WTC11 (cell line): ENCODE results near the gene ORM1.
"Not testable (repeated sequence)": the region's sequence is repeated elsewhere in the genome, so short reads cannot be mapped to it uniquely, and the experiment has no call there.

Source experiments
- ATF3 ChIP-seq: sonication (generic); formaldehyde crosslinking; conservative IDR thresholded peaks from 2 replicates; pipeline ENCODE4 v1.8.1; 2022; ENCODE audit warnings: mild to moderate bottlenecking, missing genetic modification reagents
- CREM ChIP-seq: sonication (generic); formaldehyde crosslinking; IDR thresholded peaks from 2 replicates; pipeline ENCODE4 v1.8.1; 2022; ENCODE audit warnings: mild to moderate bottlenecking, missing genetic modification reagents, moderate library complexity
- CTCF ChIP-seq: fragments of 200-600 bp; IDR thresholded peaks from 2 replicates; pipeline ENCODE4 v1.8.0; 2022; ENCODE audit warnings: antibody characterized with exemption
- HMGXB4 ChIP-seq: sonication (generic); formaldehyde crosslinking; IDR thresholded peaks from 2 replicates; pipeline ENCODE4 v1.8.1; 2023; ENCODE audit warnings: mild to moderate bottlenecking, moderate library complexity, missing genetic modification reagents
- JAZF1 ChIP-seq: fragments of 250-450 bp; sonication (Bioruptor Pico); IDR thresholded peaks from 2 replicates; pipeline ENCODE4 v1.9.0; 2021; ENCODE audit warnings: moderate library complexity, mild to moderate bottlenecking, inconsistent platforms
- JUN ChIP-seq: sonication (generic); formaldehyde crosslinking; IDR thresholded peaks from 2 replicates; pipeline ENCODE4 v1.8.0; 2023; ENCODE audit warnings: mild to moderate bottlenecking, missing genetic modification reagents
- MXD4 ChIP-seq: fragments of 250-450 bp; sonication (Bioruptor Pico); IDR thresholded peaks from 2 replicates; pipeline ENCODE4 v1.8.0; 2021; ENCODE audit warnings: mild to moderate bottlenecking, moderate library complexity, borderline replicate concordance
- NR2C2 ChIP-seq: sonication (generic); formaldehyde crosslinking; IDR thresholded peaks from 2 replicates; pipeline ENCODE4 v1.8.0; 2022; ENCODE audit warnings: mild to moderate bottlenecking, missing genetic modification reagents
- SP1 ChIP-seq: sonication (generic); formaldehyde crosslinking; conservative IDR thresholded peaks from 2 replicates; pipeline ENCODE4 v1.8.1; 2022; ENCODE audit warnings: missing genetic modification reagents
- TEAD4 ChIP-seq: sonication (generic); formaldehyde crosslinking; IDR thresholded peaks from 2 replicates; pipeline ENCODE4 v1.8.0; 2022; ENCODE audit warnings: mild to moderate bottlenecking, missing genetic modification reagents
- USF2 ChIP-seq: sonication (generic); formaldehyde crosslinking; IDR thresholded peaks from 2 replicates; pipeline ENCODE4 v1.8.1; 2023; ENCODE audit warnings: mild to moderate bottlenecking, missing genetic modification reagents, moderate library complexity

GRCh38 chr9:114329625-114330022 is 6.7 kb downstream of the ORM1 start, which contains the start of gene ORM2:
- not testable (repeated sequence) for TF ChIP-seq CTCF; JAZF1 (CRISPR knock-in tag); ATF3 (CRISPR knock-in tag); SP1 (CRISPR knock-in tag); USF2; CREM; NR2C2 (CRISPR knock-in tag); JUN (CRISPR knock-in tag); HMGXB4 (CRISPR knock-in tag); MXD4 (CRISPR knock-in tag); TEAD4 (CRISPR knock-in tag)
